ENCODE measurements around the gene ZDHHC13.

- TF ChIP-seq, protein P1, sequence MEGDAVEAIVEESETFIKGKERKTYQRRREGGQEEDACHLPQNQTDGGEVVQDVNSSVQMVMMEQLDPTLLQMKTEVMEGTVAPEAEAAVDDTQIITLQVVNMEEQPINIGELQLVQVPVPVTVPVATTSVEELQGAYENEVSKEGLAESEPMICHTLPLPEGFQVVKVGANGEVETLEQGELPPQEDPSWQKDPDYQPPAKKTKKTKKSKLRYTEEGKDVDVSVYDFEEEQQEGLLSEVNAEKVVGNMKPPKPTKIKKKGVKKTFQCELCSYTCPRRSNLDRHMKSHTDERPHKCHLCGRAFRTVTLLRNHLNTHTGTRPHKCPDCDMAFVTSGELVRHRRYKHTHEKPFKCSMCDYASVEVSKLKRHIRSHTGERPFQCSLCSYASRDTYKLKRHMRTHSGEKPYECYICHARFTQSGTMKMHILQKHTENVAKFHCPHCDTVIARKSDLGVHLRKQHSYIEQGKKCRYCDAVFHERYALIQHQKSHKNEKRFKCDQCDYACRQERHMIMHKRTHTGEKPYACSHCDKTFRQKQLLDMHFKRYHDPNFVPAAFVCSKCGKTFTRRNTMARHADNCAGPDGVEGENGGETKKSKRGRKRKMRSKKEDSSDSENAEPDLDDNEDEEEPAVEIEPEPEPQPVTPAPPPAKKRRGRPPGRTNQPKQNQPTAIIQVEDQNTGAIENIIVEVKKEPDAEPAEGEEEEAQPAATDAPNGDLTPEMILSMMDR (IDR thresholded peaks at IDR 0.05): no peak
- TF ChIP-seq POLR2A (IDR thresholded peaks at IDR 0.05): no peak
Observed at GRCh38 chr11:19216709-19217374, 99.9 kb downstream of the ZDHHC13 start.
